ENCODE measurements around the gene NDST1. TPM values are rescaled to one million over a fixed set of nuclear protein-coding genes. Genes with fewer than 3 reads are reported as not detected.

Gene NDST1
- total RNA-seq, 6 donors from 2014 or later: 81.7 to 265 (median 166) TPM

DNA sequence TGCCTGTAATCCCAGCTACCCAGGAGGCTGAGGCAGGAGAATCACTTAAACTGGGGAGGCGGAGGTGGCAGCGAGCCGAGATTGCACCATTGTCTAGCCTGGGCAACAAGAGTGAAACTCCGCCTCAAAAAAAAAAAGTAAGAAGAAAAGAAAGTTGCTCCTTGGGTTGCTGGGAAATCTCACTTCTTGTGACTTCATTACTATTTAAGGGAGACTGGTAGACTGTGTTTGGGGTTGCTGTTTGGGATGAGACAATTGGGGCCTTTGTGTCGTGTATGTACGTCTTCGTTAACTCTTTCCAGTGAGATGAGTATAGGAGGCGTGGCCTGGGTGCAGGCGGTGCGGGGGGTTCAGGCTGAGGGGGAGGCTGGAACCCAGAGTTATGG lies 11.6 kb downstream of the NDST1 start:
- ATAC-seq (ENCODE audit: low FRiP score in 2 of 2) (no peak), DNase-seq (no peak)
- Histone ChIP-seq H3K4me1 (peaks cover 67 to 95% (median 72%) of the 10 kb centered on the region in 4 donors), H3K4me3 (no peak overlapping the region), H3K36me3 (peaks cover 0 to 20% (median 17%) of the 10 kb centered on the region in 4 donors), H3K27ac (peak overlapping the region in 2 of 4 donors; percentile 47 to 55), H3K9me3 (no peaks in the 10 kb centered on the region), H3K27me3 (no peaks in the 10 kb centered on the region)
- WGBS, 2 donors: 82 to 90% methylated on average over 10 of the region's 10 CpGs
- TF ChIP-seq EP300 (IDR thresholded peaks at IDR 0.05) (no peak), POLR2AphosphoS5 (IDR thresholded peaks at IDR 0.05) (no peak), POLR2A (IDR thresholded peaks at IDR 0.05) (no peak)
- TF ChIP-seq, protein P1, sequence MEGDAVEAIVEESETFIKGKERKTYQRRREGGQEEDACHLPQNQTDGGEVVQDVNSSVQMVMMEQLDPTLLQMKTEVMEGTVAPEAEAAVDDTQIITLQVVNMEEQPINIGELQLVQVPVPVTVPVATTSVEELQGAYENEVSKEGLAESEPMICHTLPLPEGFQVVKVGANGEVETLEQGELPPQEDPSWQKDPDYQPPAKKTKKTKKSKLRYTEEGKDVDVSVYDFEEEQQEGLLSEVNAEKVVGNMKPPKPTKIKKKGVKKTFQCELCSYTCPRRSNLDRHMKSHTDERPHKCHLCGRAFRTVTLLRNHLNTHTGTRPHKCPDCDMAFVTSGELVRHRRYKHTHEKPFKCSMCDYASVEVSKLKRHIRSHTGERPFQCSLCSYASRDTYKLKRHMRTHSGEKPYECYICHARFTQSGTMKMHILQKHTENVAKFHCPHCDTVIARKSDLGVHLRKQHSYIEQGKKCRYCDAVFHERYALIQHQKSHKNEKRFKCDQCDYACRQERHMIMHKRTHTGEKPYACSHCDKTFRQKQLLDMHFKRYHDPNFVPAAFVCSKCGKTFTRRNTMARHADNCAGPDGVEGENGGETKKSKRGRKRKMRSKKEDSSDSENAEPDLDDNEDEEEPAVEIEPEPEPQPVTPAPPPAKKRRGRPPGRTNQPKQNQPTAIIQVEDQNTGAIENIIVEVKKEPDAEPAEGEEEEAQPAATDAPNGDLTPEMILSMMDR (IDR thresholded peaks at IDR 0.05): no peak

DNA sequence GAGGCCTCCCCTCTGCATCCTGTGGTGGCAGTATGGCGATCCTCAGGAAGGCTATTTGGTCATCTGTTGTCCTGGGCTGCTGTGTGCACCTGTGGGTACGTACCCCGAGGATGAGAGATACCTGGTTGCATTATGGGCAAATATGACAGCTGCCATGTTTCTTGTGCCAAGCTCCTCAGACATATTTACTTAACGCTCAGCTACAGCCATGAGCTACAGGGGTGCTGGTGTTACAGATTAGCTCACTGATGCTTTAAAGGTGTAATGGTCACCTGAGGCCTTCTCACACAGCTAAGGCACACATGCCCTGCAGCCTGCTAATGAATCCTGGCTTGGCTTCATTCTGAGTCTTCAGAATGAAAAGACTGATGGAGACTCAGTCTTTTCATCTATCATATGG lies 12.0 kb downstream of the NDST1 start:
- Histone ChIP-seq H3K4me1 (peaks cover 67 to 95% (median 72%) of the 10 kb centered on the region in 4 donors), H3K27ac (peak overlapping the region in 1 of 4 donors; percentile 55), H3K27me3 (no peaks in the 10 kb centered on the region), H3K9me3 (no peaks in the 10 kb centered on the region), H3K4me3 (no peak overlapping the region), H3K36me3 (peaks cover 0 to 20% (median 17%) of the 10 kb centered on the region in 4 donors)
- DNase-seq (no peak), ATAC-seq (ENCODE audit: low FRiP score in 2 of 2) (no peak)
- WGBS, 2 donors: 78 to 93% methylated on average over 3 to 4 of the region's 4 CpGs
- TF ChIP-seq POLR2AphosphoS5 (IDR thresholded peaks at IDR 0.05) (no peak), EP300 (IDR thresholded peaks at IDR 0.05) (no peak), POLR2A (IDR thresholded peaks at IDR 0.05) (no peak)
- TF ChIP-seq, protein P1 (IDR thresholded peaks at IDR 0.05): no peak

DNA sequence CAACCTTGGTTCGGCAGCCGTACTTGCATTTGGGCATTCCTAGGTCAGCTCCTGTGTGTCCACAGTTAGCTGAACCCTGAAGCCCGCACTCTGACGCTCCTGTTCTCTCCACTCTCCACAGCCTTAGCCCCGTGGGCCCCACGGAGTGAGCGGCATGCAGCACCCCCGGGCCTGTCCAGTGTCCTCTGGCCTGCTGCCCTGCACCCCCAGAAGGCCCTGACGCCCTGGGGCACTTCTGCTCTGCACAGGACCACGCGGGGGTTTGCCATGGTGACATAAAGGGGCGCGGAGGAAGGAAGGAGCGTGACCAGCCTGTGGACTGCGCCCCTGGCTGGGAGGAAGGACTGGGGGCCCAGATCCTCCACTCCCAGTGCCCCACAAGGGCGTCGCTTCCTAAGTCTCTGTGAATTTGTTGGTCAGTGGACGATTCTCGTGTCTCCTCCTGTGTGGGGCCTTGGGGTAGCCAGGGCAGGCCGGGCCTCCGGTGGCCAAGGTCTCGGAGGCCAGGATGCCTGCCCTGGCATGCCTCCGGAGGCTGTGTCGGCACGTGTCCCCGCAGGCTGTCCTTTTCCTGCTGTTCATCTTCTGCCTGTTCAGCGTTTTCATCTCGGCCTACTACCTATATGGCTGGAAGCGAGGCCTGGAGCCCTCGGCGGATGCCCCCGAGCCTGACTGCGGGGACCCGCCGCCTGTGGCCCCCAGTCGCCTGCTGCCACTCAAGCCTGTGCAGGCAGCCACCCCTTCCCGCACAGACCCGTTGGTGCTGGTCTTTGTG lies 13.0 kb downstream of the NDST1 start:
- no peaks in the 10 kb centered on the region for H3K27me3 ChIP-seq
- TF ChIP-seq EP300 (IDR thresholded peaks at IDR 0.05) (no peak), POLR2AphosphoS5 (IDR thresholded peaks at IDR 0.05) (no peak), POLR2A (IDR thresholded peaks at IDR 0.05) (no peak)
- TF ChIP-seq, protein P1 (IDR thresholded peaks at IDR 0.05): no peak
- H3K36me3 ChIP-seq: peaks cover 0 to 20% (median 17%) of the 10 kb centered on the region in 4 donors
- DNase-seq (peak in 1 of 2 donors; percentile 69), ATAC-seq (ENCODE audit: low FRiP score in 2 of 2) (no peak)
- no peaks in the 10 kb centered on the region for H3K9me3 ChIP-seq
- H3K4me1 ChIP-seq: peaks cover 63 to 95% (median 69%) of the 10 kb centered on the region in 4 donors
- peak overlapping the region in 3 of 4 donors; percentile 20 to 73 (median 70) for H3K27ac ChIP-seq
- no peak overlapping the region for H3K4me3 ChIP-seq
- 81 to 82% methylated on average over 16 to 36 of the region's 38 CpGs for WGBS, 2 donors

DNA sequence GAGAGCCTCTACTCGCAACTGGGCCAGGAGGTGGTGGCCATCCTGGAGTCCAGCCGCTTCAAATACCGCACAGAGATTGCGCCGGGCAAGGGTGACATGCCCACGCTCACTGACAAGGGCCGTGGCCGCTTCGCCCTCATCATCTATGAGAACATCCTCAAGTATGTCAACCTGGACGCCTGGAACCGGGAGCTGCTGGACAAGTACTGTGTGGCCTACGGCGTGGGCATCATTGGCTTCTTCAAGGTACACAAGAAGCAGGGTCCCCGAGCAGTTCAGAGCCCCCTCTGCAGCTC lies 13.5 kb downstream of the NDST1 start:
- no peak for TF ChIP-seq POLR2A (IDR thresholded peaks at IDR 0.05)
- TF ChIP-seq EP300 (IDR thresholded peaks at IDR 0.05): no peak
- TF ChIP-seq POLR2AphosphoS5 (IDR thresholded peaks at IDR 0.05): no peak
- TF ChIP-seq, protein P1 (IDR thresholded peaks at IDR 0.05): no peak
- H3K4me1 ChIP-seq: peaks cover 63 to 93% (median 68%) of the 10 kb centered on the region in 4 donors
- WGBS, 2 donors: 80 to 95% methylated on average over 3 to 14 of the region's 14 CpGs

More for the DNA sequence above, 13.5 kb downstream of the NDST1 start:
- Histone ChIP-seq H3K9me3 (no peaks in the 10 kb centered on the region), H3K27ac (peak overlapping the region in 3 of 4 donors; percentile 20 to 73 (median 70)), H3K27me3 (no peaks in the 10 kb centered on the region), H3K4me3 (no peak overlapping the region), H3K36me3 (peaks cover 0 to 20% (median 17%) of the 10 kb centered on the region in 4 donors)
- DNase-seq (no peak), ATAC-seq (ENCODE audit: low FRiP score in 2 of 2) (no peak)
